ENCODE results near the gene DNAJC18.
"Not testable (repeated sequence)": the region's sequence is repeated elsewhere in the genome, so short reads cannot be mapped to it uniquely, and the experiment has no call there.

The DNAJC18 gene

DNA sequence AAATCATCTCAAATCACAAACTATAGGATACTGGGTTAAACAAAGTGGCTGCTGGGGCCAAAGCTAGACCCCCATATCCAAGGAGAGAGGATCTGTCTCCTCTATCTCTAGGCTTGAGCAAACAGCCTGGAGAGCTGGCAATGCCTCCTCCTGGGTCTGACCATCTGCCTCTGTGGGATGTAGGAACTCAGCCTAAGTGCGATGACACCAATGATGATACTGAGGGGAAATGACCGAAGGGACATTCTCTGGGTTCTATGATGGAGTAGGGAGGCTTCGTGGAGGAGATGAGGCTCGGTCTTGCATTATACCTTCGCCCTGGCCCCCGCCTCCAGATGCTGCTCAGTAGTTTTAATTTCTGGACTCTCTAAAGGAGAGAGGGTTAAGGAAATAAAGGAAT is 26.2 kb downstream of the DNAJC18 start:
- no peak overlapping the region for H3K27ac ChIP-seq
- TF ChIP-seq, protein P1, sequence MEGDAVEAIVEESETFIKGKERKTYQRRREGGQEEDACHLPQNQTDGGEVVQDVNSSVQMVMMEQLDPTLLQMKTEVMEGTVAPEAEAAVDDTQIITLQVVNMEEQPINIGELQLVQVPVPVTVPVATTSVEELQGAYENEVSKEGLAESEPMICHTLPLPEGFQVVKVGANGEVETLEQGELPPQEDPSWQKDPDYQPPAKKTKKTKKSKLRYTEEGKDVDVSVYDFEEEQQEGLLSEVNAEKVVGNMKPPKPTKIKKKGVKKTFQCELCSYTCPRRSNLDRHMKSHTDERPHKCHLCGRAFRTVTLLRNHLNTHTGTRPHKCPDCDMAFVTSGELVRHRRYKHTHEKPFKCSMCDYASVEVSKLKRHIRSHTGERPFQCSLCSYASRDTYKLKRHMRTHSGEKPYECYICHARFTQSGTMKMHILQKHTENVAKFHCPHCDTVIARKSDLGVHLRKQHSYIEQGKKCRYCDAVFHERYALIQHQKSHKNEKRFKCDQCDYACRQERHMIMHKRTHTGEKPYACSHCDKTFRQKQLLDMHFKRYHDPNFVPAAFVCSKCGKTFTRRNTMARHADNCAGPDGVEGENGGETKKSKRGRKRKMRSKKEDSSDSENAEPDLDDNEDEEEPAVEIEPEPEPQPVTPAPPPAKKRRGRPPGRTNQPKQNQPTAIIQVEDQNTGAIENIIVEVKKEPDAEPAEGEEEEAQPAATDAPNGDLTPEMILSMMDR (conservative IDR thresholded peaks at IDR 0.05), result no peak

DNA sequence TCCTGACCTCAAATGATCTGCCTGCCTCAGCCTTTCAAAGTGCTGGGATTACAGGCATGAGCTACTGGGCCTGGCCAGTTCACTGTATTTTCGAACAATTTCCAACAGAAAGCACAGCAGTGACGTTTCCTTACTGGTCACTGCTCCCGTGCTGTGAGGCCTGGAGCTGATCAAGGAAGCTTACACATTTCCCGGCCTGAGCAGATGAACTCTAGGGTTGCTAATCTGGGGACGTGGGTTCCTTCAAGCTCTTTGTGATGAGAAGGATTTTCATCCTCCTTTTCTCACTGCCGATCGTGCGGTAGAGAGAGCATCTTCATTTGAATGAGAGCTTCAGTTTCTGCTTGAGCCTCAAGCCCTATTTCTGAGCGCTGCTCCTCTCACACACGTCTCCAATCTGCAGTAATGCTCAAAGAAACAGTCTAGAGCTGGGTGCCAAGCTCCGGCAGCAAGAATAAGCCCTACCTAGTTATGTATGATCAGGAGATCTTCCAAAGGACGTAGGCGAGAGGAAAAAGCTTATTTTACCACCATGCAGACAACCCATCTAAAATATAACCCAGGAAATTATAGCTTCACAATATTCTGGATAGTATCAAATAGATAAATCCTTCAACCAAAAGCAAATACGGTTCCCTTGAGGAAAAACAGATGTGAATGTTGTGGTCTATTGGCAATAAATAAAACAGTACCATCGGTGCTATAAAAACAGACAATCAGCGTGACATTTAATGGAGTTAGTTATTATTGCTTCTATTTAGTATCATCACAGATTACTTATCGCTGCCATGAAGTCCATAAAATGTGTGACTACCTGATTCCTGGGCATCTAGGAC is 28.1 kb downstream of the DNAJC18 start:
- H3K27ac ChIP-seq, result no peak overlapping the region
- TF ChIP-seq, protein P1 (conservative IDR thresholded peaks at IDR 0.05), result no peak

DNA sequence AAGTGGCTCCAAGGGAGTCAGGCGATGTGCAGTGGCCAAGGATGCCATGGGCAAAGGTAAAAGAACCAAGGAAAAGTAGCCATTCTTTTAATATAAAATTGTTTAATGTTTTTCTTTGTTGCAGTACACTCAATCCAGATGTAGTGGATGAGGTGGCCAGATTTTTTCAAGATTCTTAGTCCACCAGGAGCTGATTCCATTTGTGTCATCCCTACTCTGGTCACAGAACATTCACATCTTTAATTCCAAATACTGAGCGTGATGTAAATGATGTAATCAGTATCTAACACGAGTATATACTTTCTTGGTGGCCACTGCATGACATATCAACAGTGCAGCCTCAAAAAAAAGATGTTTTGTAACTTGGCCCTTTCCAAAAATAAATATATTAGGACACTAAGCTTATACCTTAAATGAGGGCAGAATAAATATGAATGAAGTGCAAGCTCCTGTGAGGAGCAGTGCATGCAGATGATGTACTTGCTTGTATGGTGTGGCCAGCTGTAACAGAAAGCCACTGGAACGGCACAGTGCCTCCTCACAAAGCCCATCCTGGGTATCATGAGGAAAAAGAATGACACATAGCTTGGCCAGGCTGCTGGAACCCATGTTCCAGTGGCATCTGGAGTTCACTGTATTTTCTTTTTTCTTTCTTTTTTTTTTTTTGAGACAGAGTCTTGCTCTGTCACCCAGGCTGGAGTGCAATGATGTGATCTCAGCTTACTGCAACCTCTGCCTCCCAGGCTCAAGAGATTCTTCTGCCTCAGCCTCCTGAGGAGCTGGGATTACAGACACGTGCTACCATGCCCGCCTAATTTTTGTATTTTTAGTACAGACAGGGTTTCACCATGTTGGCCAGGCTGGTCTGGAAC is 29.0 kb downstream of the DNAJC18 start:
- TF ChIP-seq, protein P1 (conservative IDR thresholded peaks at IDR 0.05), result no peak
- no peak overlapping the region for H3K27ac ChIP-seq

DNA sequence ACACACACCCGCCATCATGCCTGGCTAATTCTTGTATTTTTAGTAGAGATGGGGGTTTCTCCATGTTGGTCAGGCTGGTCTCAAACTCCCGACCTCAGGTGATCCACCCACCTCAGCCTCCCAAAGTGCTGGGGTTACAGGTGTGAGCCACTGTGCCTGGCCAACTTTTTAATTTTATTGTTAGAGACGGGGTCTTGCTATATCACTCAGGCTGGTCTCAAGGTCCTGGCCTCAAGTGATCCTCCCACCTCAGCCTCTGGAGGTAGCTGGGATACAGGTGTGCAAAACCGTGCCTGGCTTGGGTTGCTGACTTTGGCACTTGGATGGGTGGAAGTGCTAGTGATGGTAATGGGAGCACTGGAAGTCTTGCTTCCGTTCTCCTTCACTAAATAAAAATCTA is 30.2 kb downstream of the DNAJC18 start:
- not testable (repeated sequence) for H3K27ac ChIP-seq

DNA sequence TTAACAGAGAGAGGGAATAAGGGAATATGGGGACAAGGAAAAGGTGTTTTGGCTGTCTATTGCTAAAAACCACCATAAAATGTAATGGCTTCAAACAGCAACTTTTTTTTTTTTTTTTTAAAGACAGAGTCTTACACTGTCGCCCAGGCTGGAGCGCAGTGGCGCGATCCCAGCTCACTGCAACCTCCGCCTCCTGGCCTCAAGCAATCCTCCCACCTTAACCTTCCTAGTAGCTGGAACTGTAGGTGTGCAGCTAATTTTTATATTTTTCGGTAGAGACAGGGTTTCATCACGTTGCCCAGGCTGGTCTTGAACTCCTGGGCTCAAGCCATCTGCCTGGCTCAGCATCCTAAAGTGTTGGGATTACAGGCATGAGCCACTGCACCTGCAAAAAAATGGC is 31.1 kb downstream of the DNAJC18 start:
- TF ChIP-seq, protein P1 (conservative IDR thresholded peaks at IDR 0.05), result no peak

DNA sequence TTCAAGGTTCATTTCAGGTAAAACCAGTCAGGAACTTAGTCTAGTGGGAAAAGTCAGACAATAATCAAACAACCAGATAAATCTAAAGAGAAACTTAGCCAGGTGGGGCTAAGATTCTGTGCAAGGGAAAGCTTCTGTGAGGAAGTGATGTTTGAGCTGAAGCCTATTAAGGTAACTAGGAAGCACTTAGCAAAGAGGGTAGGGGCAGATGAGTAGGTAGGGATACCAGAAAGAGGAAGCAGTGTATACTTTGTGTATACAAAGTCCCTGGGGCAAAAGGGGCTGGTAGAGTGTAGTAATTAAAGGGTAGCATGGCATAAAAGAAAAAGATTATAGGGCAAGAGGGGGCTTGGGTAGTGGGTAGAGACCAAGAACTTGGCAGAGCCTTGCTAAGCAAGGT is 31.8 kb downstream of the DNAJC18 start:
- TF ChIP-seq, protein P1 (conservative IDR thresholded peaks at IDR 0.05), result no peak
- H3K27ac ChIP-seq, result no peak overlapping the region

More for the DNA sequence above, 31.1 kb downstream of the DNAJC18 start:
- no peak overlapping the region for H3K27ac ChIP-seq

DNA sequence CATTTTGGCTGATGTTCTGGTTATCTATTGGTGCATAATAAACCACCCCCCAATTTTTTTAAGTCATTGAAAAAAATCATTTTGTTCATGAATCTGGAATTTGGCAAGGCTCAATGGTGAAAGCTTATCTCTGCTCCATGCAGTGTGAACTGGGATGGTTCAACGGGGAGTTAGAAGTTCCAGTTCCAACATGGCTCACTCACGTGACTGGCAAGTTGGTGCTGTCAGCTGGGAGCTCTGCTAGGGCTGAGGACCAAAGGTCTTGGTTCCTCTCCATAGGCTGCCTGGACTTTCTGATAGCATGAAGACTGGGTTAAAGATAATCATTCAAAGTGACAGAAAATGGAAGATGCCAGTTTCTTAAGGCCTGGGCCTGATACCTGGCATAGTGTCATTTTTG is 32.4 kb downstream of the DNAJC18 start:
- H3K27ac ChIP-seq, result no peak overlapping the region
- TF ChIP-seq, protein P1 (conservative IDR thresholded peaks at IDR 0.05), result no peak

All from VCaP (cell line).